GM11168 (cell line): ENCODE measurements around the gene THSD8.

ENCODE experiments used
- in situ Hi-C: fragments of 300-500 bp; cut with MboI; formaldehyde crosslinking; loops from one replicate; pipeline ENCODE4 v1.12.0; 2022; ENCODE audit warnings: low sequenced_read_pairs; ENCODE audit not compliant: unreplicated experiment

THSD8 gene

DNA sequence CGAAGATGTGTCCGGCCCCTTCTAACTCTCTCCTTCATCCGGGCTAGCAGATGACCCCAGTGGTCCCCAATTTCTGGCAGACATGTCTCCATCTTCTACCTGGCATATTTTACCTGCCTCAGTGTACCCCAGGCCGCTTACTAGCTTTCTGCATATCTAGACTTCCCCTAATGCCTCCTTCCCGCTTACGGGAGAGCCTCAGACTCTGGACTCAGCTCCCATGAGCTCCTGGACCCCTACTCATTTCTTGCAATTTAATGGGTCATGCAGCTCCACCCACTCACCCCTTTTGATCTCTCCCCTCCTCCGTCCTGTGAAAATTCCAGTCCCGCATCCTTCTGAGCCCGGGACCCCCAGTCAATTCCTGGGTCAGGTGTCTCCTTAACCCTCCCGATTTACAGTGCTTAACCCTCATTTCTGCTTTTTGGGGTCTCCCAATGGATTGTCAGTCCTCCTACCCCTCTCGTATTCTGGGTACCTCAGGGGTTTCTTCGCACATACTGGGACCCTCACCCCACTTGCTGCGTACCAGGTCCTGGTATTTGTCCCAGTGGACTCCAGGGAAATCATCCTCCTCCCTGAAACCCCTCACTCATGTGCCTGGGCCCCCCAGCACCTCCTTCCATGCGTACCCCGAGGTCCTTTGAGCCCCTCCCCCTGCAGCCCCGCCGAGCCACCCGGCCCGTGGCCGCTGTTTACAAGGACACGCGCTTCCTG, 11.1 kb upstream of the THSD8 start:
- in situ Hi-C loops: loop anchor here (10.0 kb wide), 1 partner anchor 626 kb away; the partner anchor contains the start of gene ZNF136

DNA sequence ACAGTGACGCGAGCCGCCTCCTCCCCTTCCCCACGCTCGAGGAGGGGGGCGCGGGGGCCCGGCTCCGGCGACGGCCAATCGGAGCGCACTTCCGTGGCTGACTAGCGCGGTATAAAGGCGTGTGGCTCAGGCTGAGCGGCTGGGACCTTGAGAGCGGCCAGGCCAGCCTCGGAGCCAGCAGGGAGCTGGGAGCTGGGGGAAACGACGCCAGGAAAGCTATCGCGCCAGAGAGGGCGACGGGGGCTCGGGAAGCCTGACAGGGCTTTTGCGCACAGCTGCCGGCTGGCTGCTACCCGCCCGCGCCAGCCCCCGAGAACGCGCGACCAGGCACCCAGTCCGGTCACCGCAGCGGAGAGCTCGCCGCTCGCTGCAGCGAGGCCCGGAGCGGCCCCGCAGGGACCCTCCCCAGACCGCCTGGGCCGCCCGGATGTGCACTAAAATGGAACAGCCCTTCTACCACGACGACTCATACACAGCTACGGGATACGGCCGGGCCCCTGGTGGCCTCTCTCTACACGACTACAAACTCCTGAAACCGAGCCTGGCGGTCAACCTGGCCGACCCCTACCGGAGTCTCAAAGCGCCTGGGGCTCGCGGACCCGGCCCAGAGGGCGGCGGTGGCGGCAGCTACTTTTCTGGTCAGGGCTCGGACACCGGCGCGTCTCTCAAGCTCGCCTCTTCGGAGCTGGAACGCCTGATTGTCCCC, 10.4 kb upstream of the THSD8 start, which contains the start of gene JUNB:
Gene JUNB (plus strand): TSS at position 142 of the 706 bp plus-strand sequence. CDS start 286 bp downstream, at position 428.
- in situ Hi-C loops: loop anchor here (10.0 kb wide), 1 partner anchor 627 kb away; the partner anchor contains the start of gene ZNF136

- in situ Hi-C loops: loop anchor here (10.0 kb wide), 1 partner anchor 627 kb away; the partner anchor contains the start of gene ZNF136
These were observed 9.6 kb upstream of the THSD8 start for GRCh38 chr19:12792051-12792852.

- in situ Hi-C loops: loop anchor here (10.0 kb wide), 1 partner anchor 628 kb away; the partner anchor contains the start of gene ZNF136
These were observed 9.0 kb upstream of the THSD8 start for GRCh38 chr19:12792853-12793289.

GRCh38 chr19:12793290-12794195, 8.3 kb upstream of the THSD8 start:
- in situ Hi-C loops: loop anchor here (10.0 kb wide), 1 partner anchor 629 kb away; the partner anchor contains the start of gene ZNF136

- in situ Hi-C loops: loop anchor here (10.0 kb wide), 1 partner anchor 630 kb away; the partner anchor contains the start of gene ZNF136
These were observed 7.5 kb upstream of the THSD8 start for GRCh38 chr19:12794196-12794941.

GRCh38 chr19:12794971-12795381, 6.9 kb upstream of the THSD8 start:
- in situ Hi-C loops: loop anchor here (10.0 kb wide), 1 partner anchor 630 kb away; the partner anchor contains the start of gene ZNF136

DNA sequence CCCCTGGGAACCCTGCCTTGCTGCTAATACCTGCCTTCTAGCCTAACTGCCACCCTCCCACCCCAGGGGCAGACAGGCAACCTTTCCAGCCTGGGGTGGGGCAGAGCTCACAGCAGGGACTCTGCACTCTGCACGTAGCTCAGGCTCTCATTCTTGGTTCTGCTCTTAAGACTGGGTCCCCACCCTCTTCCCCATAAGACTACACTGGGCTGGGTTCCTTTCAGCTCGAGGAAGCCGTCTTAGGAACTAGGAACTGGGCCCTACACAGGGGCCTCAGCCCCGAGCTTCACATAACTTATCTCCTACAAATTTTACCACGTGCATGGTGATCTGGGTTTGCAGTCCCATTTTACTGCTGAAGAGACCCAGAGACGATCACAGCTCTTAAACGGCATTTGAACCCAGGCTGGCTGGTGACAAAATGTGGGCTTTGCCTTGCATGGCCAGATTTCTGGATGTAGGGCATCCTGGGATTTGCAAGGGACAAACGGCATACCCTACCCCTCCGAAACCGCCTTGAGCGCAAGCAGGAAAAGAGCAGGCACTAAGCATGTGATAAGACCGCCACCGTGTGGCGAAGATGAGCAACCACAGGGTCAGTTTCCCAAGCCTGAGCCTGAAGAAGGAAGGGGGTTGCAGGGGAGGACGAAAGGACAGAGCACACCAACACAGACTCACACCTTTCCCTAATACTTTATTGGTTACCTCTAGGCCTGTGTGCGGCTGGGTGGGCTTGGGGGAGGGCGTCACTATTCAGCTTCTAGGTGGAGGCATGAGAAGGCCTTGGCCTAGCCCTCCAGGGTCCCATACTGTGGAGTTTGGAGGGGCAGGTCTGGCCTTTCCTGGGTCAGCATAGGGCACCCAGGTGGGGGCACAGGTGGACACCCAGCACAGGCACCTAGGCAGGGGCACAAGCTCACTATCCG, 5.5 kb upstream of the THSD8 start:
- in situ Hi-C loops: loop anchor here (10.0 kb wide), 1 partner anchor 632 kb away; the partner anchor contains the start of gene ZNF136

DNA sequence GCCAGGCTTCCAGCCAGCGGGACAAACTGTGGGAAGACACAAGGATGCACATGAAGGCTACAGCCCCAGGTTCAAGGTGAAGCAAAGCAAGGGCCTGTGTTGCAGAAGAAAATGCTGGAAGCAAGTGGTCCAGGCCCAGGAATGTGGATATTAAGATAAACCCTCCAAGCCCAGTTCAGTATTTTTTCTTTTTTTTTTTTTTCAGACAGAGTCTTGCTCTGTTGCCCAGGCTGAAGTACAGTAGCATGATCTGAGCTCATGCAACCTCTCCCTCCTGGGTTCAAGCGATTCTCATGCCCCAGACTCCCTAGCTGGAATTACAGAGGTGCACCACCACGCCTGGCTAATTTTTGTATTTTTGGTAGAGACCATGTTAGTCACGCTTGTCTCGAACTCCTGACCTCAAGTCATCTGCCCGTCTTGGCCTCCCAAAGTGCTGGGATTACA, 4.7 kb upstream of the THSD8 start:
- in situ Hi-C loops: loop anchor here (10.0 kb wide), 1 partner anchor 632 kb away; the partner anchor contains the start of gene ZNF136

DNA sequence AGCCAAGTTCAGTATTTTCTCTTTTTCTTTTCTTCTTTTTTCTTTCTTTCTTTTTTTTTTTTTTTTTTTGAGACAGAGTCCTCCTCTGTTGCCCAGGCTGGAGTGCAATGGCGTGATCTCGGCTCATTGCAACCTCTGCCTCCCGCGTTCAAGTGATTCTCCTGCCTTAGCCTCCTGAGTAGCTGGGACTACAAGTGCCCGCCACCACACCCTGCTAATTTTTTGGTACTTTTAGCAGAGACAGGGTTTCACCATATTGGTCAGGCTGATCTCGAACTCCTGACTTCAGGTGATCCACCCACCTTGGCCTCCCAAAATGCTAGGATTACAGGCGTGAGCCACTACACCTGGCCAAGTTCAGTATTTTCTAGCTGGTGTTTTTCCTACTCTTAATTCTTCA, 4.3 kb upstream of the THSD8 start:
- in situ Hi-C loops: loop anchor here (10.0 kb wide), 1 partner anchor 633 kb away; the partner anchor contains the start of gene ZNF136

DNA sequence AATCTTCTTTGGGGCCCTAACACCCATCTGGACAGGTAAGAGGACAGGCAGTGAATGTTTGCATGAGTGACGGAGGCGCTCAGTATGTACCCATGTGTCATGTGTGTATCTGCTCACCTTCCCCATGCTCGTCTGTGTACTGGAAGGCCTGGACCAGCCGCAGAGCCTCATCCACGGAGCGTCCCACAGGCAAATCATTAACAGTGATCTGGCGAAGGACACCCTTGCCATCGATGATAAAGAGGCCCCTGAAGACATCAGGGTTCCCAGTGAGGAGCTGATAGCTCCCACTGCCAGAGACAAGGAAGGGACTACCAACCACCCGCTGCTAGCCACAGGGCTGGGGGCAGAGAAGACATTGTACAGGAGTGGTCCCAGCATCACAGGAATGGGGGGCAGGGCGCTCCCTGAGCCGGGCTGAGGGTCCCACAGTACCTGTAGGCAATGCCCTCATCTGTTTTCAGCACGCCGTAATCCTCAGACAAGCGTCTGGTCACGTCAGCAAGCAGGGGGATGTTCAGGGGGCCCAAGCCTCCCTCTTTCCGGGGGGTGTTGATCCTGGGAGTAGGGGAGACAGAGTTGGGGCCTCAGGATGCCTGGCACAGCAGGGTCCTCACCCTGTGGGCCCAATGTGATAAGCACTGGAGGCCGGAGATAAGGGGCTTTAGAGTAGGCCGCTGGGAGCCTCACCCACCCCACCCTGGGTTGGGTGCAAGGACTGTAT, 2.0 kb upstream of the THSD8 start:
- in situ Hi-C loops: loop anchor here (5.0 to 10.0 kb wide), 2 partner anchors 33 to 635 kb away; partner anchors contain the start of gene ZNF136

DNA sequence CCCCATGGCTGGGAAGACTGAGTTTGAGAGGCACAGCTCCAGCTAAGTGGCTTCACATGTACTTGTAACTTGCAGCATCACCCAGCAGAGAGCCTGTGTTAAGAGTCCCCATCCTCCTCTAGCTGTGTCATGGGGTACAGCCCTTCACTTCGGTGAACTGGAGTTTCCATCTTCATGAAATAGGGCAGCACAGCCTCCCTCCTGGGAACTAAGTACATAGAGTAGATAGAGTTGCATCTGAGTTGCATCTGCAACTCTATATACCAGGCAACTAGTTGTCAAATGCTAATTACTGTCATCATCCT, 1.5 kb upstream of the THSD8 start:
- in situ Hi-C loops: loop anchor here (5.0 kb wide), 1 partner anchor 33 kb away; no protein-coding TSS in a partner anchor

DNA sequence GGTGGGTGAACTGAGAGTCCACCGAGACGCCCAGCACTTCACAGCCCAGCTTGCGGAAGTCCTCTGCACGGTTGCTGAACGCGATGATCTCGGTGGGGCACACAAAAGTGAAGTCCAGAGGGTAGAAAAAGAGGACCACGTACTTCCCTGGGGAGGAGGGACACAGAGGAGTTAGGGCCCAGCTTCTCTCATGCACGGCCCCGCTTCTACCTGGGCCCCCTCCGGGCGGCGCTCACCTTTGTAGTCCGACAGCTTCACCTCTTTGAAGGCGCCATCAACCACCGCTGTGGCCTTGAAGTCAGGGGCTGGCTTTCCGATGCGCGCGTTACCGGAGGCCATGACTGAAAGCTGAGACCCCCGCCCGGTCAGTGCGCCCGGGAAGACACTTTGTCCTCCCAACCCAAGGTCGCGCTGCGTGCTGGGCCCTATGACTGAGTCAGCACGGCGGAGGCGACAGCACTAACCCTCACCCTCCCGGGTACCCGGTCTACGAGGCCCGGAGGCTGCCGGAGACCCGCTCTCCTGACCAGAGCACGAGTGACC, 875 bp upstream of the THSD8 start:
- in situ Hi-C loops: loop anchor here (5.0 kb wide), 1 partner anchor 34 kb away; no protein-coding TSS in a partner anchor

DNA sequence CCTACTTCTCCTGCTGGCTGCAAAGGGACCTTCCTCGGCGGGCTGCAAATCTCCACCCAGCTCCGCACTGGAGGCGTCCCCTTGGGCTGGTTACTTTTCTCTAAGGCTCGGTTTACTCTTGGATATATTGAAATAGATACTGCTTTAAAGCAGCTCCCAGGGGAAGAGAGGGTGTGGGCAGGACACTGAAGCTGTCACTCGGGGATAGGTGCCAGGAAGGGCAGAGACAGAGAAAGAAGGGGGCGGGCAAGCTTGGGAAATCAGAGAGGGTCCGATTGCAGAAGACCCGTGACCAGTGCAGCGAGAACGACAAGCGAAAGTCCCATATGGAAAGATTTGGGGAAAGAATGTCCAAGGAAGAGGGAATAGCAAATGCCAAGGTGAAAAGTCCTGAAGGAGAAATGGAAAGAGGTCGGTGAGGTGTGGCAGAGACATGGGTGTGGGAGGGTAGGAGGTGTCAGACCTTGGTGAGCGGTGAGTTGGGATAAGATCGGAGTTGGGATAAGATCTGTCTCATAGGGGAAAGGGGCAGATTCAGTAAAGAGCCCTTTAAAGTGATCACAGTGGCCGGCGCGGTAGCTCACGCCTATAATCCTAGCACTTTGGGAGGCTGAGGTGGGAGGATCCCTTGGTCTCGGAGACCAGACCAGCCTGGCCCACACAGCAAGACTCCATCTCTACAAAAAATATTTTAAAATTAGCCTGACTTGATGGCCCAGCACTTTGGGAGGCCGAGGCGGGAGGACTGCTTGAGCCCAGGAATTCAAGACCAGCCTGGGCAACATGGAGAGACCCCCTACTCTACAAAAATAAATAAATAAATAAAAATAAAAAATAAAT, 618 bp downstream of the THSD8 start:
- in situ Hi-C loops: loop anchor here (5.0 kb wide), 1 partner anchor 35 kb away; no protein-coding TSS in a partner anchor

DNA sequence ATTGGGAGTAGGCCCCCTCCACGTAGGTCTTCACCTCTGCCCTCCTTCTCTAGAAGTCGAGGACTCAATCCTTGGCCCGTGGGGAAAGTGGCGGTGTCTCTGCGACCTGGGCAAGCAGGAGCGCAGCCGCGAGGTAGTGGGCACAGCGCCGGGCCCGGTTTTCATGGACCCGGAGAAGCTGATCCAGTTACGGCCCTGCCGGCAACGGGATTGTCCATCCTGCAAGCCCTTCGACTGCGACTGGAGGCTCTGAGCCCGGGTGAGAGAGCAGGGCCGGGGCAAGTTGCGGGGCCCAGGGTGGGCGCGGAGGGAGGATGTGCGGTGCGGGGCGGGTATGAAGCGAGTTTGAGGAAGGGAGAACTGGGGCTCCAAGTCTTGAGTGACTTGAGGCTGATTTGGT, 2.2 kb downstream of the THSD8 start:
- in situ Hi-C loops: loop anchor here (5.0 kb wide), 1 partner anchor 37 kb away; no protein-coding TSS in a partner anchor
